SU-DHL-6 (cell line): ENCODE data around the gene SOX6.

Experiments used
- EZH2phosphoT487 ChIP-seq: fragments of 200-600 bp; sonication (generic), shearing (Covaris generic); conservative IDR thresholded peaks from 2 replicates; pipeline ENCODE4 v1.6.1; 2018; ENCODE audit warnings: mild to moderate bottlenecking, antibody characterized with exemption, low read length, moderate library complexity, mixed read lengths
- TF ChIP-seq, protein P1 (sequence below): fragments of 200-600 bp; sonication (generic); IDR thresholded peaks from one replicate; pipeline ENCODE4 v1.5.1; 2017; ENCODE audit warnings: antibody characterized with exemption, mild to moderate bottlenecking, low read length, moderate library complexity; ENCODE audit not compliant: insufficient read depth, poor library complexity, severe bottlenecking

DNA sequence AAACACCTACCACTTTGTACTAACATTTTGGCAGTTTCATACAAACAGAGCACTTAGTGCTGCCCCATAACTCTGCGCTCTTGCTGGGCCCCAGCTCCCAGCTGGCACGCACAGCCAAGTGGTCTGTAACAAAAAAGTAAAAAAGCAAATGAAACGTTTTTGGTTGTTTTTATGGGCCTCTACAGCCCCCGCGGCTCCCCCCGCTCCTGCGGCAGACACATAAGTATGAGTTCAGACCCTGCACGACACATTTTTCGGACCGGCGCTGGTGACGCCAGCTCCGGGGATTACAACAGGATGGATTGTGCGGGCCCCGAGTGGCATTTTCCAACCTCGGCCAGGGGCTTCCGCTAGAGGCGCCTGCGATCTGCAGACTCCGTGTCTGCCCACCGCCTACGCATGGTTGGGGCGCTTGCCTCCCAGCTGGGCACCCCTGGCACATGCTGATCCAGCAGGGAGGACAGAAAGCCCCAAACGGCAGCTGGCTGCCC, 418.2 kb downstream of the SOX6 start:
- TF ChIP-seq, protein P1, sequence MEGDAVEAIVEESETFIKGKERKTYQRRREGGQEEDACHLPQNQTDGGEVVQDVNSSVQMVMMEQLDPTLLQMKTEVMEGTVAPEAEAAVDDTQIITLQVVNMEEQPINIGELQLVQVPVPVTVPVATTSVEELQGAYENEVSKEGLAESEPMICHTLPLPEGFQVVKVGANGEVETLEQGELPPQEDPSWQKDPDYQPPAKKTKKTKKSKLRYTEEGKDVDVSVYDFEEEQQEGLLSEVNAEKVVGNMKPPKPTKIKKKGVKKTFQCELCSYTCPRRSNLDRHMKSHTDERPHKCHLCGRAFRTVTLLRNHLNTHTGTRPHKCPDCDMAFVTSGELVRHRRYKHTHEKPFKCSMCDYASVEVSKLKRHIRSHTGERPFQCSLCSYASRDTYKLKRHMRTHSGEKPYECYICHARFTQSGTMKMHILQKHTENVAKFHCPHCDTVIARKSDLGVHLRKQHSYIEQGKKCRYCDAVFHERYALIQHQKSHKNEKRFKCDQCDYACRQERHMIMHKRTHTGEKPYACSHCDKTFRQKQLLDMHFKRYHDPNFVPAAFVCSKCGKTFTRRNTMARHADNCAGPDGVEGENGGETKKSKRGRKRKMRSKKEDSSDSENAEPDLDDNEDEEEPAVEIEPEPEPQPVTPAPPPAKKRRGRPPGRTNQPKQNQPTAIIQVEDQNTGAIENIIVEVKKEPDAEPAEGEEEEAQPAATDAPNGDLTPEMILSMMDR: no peak
- no peak for TF ChIP-seq EZH2phosphoT487
